ENCODE measurements around the gene ZNF638.
"Not testable (repeated sequence)": the region's sequence is repeated elsewhere in the genome, so short reads cannot be mapped to it uniquely, and the experiment has no call there.

Gene ZNF638

GRCh38 chr2:71409611-71410010 lies 78.0 kb downstream of the ZNF638 start:
- H3K36me3 ChIP-seq (ENCODE audit: insufficient read depth, low read length) = peaks cover 62% of the 10 kb centered on the region
- no peak overlapping the region for H3K4me3 ChIP-seq (ENCODE audit: low read length)
- WGBS = 93% methylated on average over 3 of the region's 3 CpGs

GRCh38 chr2:71410696-71411095 lies 79.1 kb downstream of the ZNF638 start:
- H3K4me3 ChIP-seq (ENCODE audit: low read length) = no peak overlapping the region
- H3K9ac ChIP-seq (ENCODE audit: low read depth, low read length) = no peak overlapping the region
- H3K27me3 ChIP-seq (ENCODE audit: insufficient read depth, low read length) = no peaks in the 10 kb centered on the region
- peaks cover 51% of the 10 kb centered on the region for H3K36me3 ChIP-seq (ENCODE audit: insufficient read depth, low read length)
- H3K4me1 ChIP-seq (ENCODE audit: insufficient read depth, low read length) = no peaks in the 10 kb centered on the region
- no peak overlapping the region for H3K27ac ChIP-seq (ENCODE audit: low read depth, low read length)
- WGBS = 96% methylated on average over 4 of the region's 4 CpGs
- H3K9me3 ChIP-seq (ENCODE audit: insufficient read depth, low read depth, low read length) = no peaks in the 10 kb centered on the region

More at GRCh38 chr2:71409611-71410010, 78.0 kb downstream of the ZNF638 start:
- Histone ChIP-seq H3K9ac (ENCODE audit: low read depth, low read length) (no peak overlapping the region), H3K27ac (ENCODE audit: low read depth, low read length) (no peak overlapping the region), H3K27me3 (ENCODE audit: insufficient read depth, low read length) (no peaks in the 10 kb centered on the region), H3K9me3 (ENCODE audit: insufficient read depth, low read depth, low read length) (no peaks in the 10 kb centered on the region), H3K4me1 (ENCODE audit: insufficient read depth, low read length) (no peaks in the 10 kb centered on the region)

DNA sequence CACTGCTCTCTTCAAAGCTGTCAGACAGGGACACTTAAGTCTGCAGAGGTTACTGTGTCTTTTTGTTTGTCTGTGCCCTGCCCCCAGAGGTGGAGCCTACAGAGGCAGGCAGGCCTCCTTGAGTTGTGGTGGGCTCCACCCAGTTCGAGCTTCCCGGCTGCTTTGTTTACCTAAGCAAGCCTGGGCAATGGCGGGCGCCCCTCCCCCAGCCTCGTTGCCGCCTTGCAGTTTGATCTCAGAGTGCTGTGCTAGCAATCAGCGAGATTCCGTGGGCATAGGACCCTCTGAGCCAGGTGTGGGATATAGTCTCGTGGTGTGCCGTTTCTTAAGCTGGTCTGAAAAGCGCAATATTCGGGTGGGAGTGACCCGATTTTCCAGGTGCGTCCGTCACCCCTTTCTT lies 85.3 kb downstream of the ZNF638 start:
- H3K4me3 ChIP-seq (ENCODE audit: low read length) = peak overlapping the region; percentile 60

GRCh38 chr2:71417300-71418202 lies 86.0 kb downstream of the ZNF638 start:
- peak overlapping the region; percentile 73 for H3K27ac ChIP-seq (ENCODE audit: low read depth, low read length)
- no peaks in the 10 kb centered on the region for H3K9me3 ChIP-seq (ENCODE audit: insufficient read depth, low read depth, low read length)
- no peaks in the 10 kb centered on the region for H3K27me3 ChIP-seq (ENCODE audit: insufficient read depth, low read length)
- peaks cover 12% of the 10 kb centered on the region for H3K4me1 ChIP-seq (ENCODE audit: insufficient read depth, low read length)
- peak overlapping the region; percentile 60 for H3K4me3 ChIP-seq (ENCODE audit: low read length)
- 7% methylated on average over 8 of the region's 16 CpGs for WGBS
- peaks cover 40% of the 10 kb centered on the region for H3K36me3 ChIP-seq (ENCODE audit: insufficient read depth, low read length)
- peak overlapping the region; percentile 90 for H3K9ac ChIP-seq (ENCODE audit: low read depth, low read length)

More for the DNA sequence above, 85.3 kb downstream of the ZNF638 start:
- Histone ChIP-seq H3K9ac (ENCODE audit: low read depth, low read length) (peak overlapping the region; percentile 90; the same call in 1 of the 2 replicates), H3K36me3 (ENCODE audit: insufficient read depth, low read length) (peaks cover 33% of the 10 kb centered on the region), H3K4me1 (ENCODE audit: insufficient read depth, low read length) (peaks cover 12% of the 10 kb centered on the region)
- H3K9me3 ChIP-seq (ENCODE audit: insufficient read depth, low read depth, low read length); H3K27me3 ChIP-seq (ENCODE audit: insufficient read depth, low read length); H3K27ac ChIP-seq (ENCODE audit: low read depth, low read length): not testable (repeated sequence)
- WGBS = no CpG with 5 or more reads among the region's 15 CpGs

DNA sequence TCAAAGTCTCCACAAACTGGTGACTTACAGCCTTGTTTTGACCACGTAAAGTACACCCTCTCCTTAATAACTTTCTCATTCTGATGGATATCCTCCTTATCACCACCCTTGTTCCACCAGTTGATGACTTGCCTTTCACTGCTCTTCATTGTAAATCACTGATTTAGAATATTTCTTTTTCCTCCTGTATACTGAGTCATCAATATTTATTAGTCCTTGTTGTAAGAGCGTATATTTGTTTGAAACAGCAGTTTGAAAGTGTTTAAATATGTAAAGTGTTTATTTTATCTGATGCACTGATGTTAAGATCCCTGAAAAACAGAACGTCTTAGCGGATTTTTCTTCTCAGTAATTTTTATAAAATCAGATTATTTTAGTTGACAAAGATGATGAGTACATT lies 87.6 kb downstream of the ZNF638 start:
- peaks cover 56% of the 10 kb centered on the region for H3K36me3 ChIP-seq (ENCODE audit: insufficient read depth, low read length)
- no peaks in the 10 kb centered on the region for H3K27me3 ChIP-seq (ENCODE audit: insufficient read depth, low read length)
- 95% methylated on average over 2 of the region's 4 CpGs for WGBS
- peaks cover 12% of the 10 kb centered on the region for H3K4me1 ChIP-seq (ENCODE audit: insufficient read depth, low read length)
- H3K9ac ChIP-seq (ENCODE audit: low read depth, low read length) = no peak overlapping the region
- no peak overlapping the region for H3K4me3 ChIP-seq (ENCODE audit: low read length)
- H3K27ac ChIP-seq (ENCODE audit: low read depth, low read length) = no peak overlapping the region
- no peaks in the 10 kb centered on the region for H3K9me3 ChIP-seq (ENCODE audit: insufficient read depth, low read depth, low read length)

GRCh38 chr2:71419976-71420375 lies 88.4 kb downstream of the ZNF638 start:
- Histone ChIP-seq H3K36me3 (ENCODE audit: insufficient read depth, low read length) (peaks cover 65% of the 10 kb centered on the region), H3K27me3 (ENCODE audit: insufficient read depth, low read length) (no peaks in the 10 kb centered on the region)
- WGBS = no CpG with 5 or more reads among the region's 1 CpG

DNA sequence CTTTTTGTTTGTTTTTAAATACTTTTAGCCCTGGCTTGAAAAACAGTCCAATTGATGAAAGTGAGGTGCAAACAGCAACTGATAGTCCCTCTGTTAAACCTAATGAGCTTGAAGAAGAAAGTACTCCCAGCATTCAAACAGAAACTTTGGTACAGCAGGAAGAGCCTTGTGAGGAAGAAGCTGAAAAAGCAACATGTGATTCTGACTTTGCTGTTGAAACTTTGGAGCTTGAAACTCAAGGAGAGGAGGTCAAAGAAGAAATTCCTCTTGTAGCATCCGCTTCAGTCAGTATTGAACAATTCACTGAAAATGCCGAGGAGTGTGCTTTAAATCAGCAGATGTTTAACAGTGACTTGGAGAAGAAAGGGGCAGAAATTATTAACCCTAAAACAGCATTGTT lies 91.2 kb downstream of the ZNF638 start:
- Histone ChIP-seq H3K4me1 (ENCODE audit: insufficient read depth, low read length) (peaks cover 7% of the 10 kb centered on the region), H3K27ac (ENCODE audit: low read depth, low read length) (no peak overlapping the region), H3K4me3 (ENCODE audit: low read length) (no peak overlapping the region), H3K9ac (ENCODE audit: low read depth, low read length) (no peak overlapping the region), H3K36me3 (ENCODE audit: insufficient read depth, low read length) (peaks cover 90% of the 10 kb centered on the region), H3K27me3 (ENCODE audit: insufficient read depth, low read length) (no peaks in the 10 kb centered on the region), H3K9me3 (ENCODE audit: insufficient read depth, low read depth, low read length) (no peaks in the 10 kb centered on the region)
- WGBS = 98% methylated on average over 2 of the region's 2 CpGs

More at GRCh38 chr2:71419976-71420375, 88.4 kb downstream of the ZNF638 start:
- no peak overlapping the region for H3K4me3 ChIP-seq (ENCODE audit: low read length)
- H3K27ac ChIP-seq (ENCODE audit: low read depth, low read length) = no peak overlapping the region
- H3K9ac ChIP-seq (ENCODE audit: low read depth, low read length) = no peak overlapping the region
- peaks cover 12% of the 10 kb centered on the region for H3K4me1 ChIP-seq (ENCODE audit: insufficient read depth, low read length)
- H3K9me3 ChIP-seq (ENCODE audit: insufficient read depth, low read depth, low read length) = no peaks in the 10 kb centered on the region

GRCh38 chr2:71423817-71424420 lies 92.3 kb downstream of the ZNF638 start:
- H3K27me3 ChIP-seq (ENCODE audit: insufficient read depth, low read length) = no peaks in the 10 kb centered on the region
- 96% methylated on average over 1 of the region's 3 CpGs for WGBS
- peaks cover 96% of the 10 kb centered on the region for H3K36me3 ChIP-seq (ENCODE audit: insufficient read depth, low read length)

DNA sequence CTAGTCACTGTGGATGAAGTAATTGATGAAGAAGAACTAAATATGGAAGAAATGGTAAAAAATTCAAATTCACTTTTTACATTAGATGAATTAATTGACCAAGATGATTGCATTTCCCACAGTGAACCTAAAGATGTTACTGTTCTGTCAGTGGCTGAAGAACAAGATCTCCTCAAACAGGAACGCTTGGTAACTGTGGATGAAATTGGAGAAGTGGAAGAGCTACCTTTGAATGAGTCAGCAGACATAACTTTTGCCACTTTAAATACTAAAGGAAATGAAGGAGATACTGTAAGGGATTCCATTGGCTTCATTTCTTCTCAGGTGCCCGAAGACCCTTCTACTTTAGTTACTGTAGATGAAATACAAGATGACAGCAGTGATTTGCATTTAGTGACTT lies 95.1 kb downstream of the ZNF638 start:
- Histone ChIP-seq H3K9ac (ENCODE audit: low read depth, low read length) (no peak overlapping the region), H3K36me3 (ENCODE audit: insufficient read depth, low read length) (peaks cover 94% of the 10 kb centered on the region), H3K4me1 (ENCODE audit: insufficient read depth, low read length) (no peaks in the 10 kb centered on the region), H3K27me3 (ENCODE audit: insufficient read depth, low read length) (no peaks in the 10 kb centered on the region), H3K4me3 (ENCODE audit: low read length) (no peak overlapping the region), H3K27ac (ENCODE audit: low read depth, low read length) (no peak overlapping the region), H3K9me3 (ENCODE audit: insufficient read depth, low read depth, low read length) (no peaks in the 10 kb centered on the region)
- WGBS = 97% methylated on average over 2 of the region's 2 CpGs

More at GRCh38 chr2:71423817-71424420, 92.3 kb downstream of the ZNF638 start:
- Histone ChIP-seq H3K4me3 (ENCODE audit: low read length) (no peak overlapping the region), H3K27ac (ENCODE audit: low read depth, low read length) (no peak overlapping the region), H3K4me1 (ENCODE audit: insufficient read depth, low read length) (no peaks in the 10 kb centered on the region; the same call in 1 of the 2 replicates), H3K9me3 (ENCODE audit: insufficient read depth, low read depth, low read length) (no peaks in the 10 kb centered on the region), H3K9ac (ENCODE audit: low read depth, low read length) (no peak overlapping the region)

DNA sequence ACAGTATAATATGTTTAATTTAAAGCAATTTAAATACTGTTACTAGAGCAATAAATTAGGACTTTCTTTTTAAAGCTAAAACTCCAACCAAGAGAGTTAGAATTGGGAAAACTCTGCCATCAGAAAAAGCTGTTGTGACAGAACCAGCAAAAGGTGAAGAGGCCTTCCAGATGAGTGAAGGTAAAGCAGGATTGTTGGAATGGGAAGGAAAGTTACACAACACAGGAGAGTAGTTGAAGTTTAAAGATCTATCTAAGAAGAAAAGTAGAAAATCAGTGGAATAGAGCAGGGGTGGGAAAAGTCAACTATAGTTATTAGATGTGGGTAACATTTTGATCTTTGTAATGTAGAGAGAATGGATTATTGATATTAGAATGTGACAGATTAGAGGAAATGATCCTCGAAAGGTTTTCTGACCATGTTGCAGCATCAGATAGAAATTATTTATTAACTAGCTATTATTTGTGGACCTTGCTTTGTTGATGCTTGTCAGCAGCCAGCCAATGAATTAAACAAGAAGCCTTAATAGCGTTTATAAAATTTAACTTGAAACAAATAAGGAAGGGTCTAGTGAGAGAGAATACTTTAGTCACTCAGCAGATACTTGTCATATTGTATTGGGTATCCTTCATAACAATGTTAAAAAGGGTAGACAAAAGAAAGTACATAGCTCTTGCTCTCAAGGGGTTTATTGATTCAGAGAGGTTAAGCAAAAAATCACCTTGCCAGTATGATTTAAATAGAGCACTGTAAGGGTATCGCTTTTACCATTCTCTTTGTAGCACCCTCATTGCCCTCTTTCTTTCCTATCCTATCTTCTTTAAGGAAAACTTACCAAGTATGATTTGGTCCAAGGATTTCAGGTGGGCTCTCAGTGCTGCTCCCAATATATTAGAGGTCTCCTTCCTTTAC lies 97.1 kb downstream of the ZNF638 start:
- Histone ChIP-seq H3K9me3 (ENCODE audit: insufficient read depth, low read depth, low read length) (no peaks in the 10 kb centered on the region), H3K27ac (ENCODE audit: low read depth, low read length) (no peak overlapping the region), H3K9ac (ENCODE audit: low read depth, low read length) (no peak overlapping the region), H3K4me1 (ENCODE audit: insufficient read depth, low read length) (no peaks in the 10 kb centered on the region), H3K4me3 (ENCODE audit: low read length) (no peak overlapping the region), H3K36me3 (ENCODE audit: insufficient read depth, low read length) (peaks cover 94% of the 10 kb centered on the region), H3K27me3 (ENCODE audit: insufficient read depth, low read length) (no peaks in the 10 kb centered on the region)
- 98% methylated on average over 3 of the region's 3 CpGs for WGBS
